ENCODE results near the gene GALNT2. TPM values are rescaled to one million over a fixed set of nuclear protein-coding genes. Genes with fewer than 3 reads are reported as not detected.
A peak's percentile ranks its signal among the peaks of the same experiment; 100 is the strongest.

The GALNT2 gene
- total RNA-seq, 1 experiment from 2014 or later, result 62.2 TPM

GRCh38 chr1:230265200-230266115 lies 198.4 kb downstream of the GALNT2 start:
- H3K4me3 ChIP-seq (ENCODE audit: low read depth, low read length), result no peak overlapping the region
- Mint-ChIP-seq H3K36me3 (ENCODE audit: insufficient read depth, unreplicated experiment) (no peaks in the 10 kb centered on the region), H3K4me1 (ENCODE audit: low read depth, unreplicated experiment) (peaks cover 16% of the 10 kb centered on the region), H3K4me3 (ENCODE audit: unreplicated experiment) (no peak overlapping the region), H3K9me3 (ENCODE audit: unreplicated experiment) (no peaks in the 10 kb centered on the region), H3K27ac (ENCODE audit: unreplicated experiment) (no peak overlapping the region), H3K27me3 (ENCODE audit: insufficient read depth, unreplicated experiment) (no peaks in the 10 kb centered on the region)
- H3K27me3 ChIP-seq (replicated peaks; ENCODE audit: control insufficient read depth, insufficient read depth, low read length), result no peaks in the 10 kb centered on the region
- no peak for TF ChIP-seq CTCF (IDR thresholded peaks at IDR 0.05; ENCODE audit: insufficient read depth in 1 of 2, low read depth in 1 of 2, low read length in 1 of 2, severe bottlenecking in 1 of 2, unreplicated experiment in 1 of 2)
- no peak for DNase-seq
- H3K36me3 ChIP-seq (ENCODE audit: control insufficient read depth, insufficient read depth, low read length), result peaks cover 6% of the 10 kb centered on the region
- ChIA-PET POLR2A (no interaction called here), CTCF (no interaction called here)
- H3K4me1 ChIP-seq, result peaks cover 13% of the 10 kb centered on the region; the same call in 1 of the 2 replicates
- intact Hi-C loops (cut with micrococcal nuclease; ENCODE audit: unreplicated experiment), result no loop called here
- BruUV-seq (replicated peaks), result no TSS peak
- H3K9me3 ChIP-seq, result no peaks in the 10 kb centered on the region

GRCh38 chr1:230266456-230266855 lies 199.4 kb downstream of the GALNT2 start:
- Histone ChIP-seq H3K27me3 (replicated peaks; ENCODE audit: control insufficient read depth, insufficient read depth, low read length) (no peaks in the 10 kb centered on the region), H3K36me3 (ENCODE audit: control insufficient read depth, insufficient read depth, low read length) (peaks cover 6% of the 10 kb centered on the region), H3K9me3 (no peaks in the 10 kb centered on the region), H3K4me3 (ENCODE audit: low read depth, low read length) (no peak overlapping the region), H3K4me1 (peaks cover 13% of the 10 kb centered on the region; the same call in 1 of the 2 replicates)
- BruUV-seq (replicated peaks), result no TSS peak
- Mint-ChIP-seq H3K9me3 (ENCODE audit: unreplicated experiment) (no peaks in the 10 kb centered on the region), H3K27ac (ENCODE audit: unreplicated experiment) (no peak overlapping the region), H3K36me3 (ENCODE audit: insufficient read depth, unreplicated experiment) (peaks cover 4% of the 10 kb centered on the region), H3K4me3 (ENCODE audit: unreplicated experiment) (no peak overlapping the region), H3K27me3 (ENCODE audit: insufficient read depth, unreplicated experiment) (no peaks in the 10 kb centered on the region), H3K4me1 (ENCODE audit: low read depth, unreplicated experiment) (peaks cover 16% of the 10 kb centered on the region)
- no peak for DNase-seq
- TF ChIP-seq CTCF (IDR thresholded peaks at IDR 0.05; ENCODE audit: insufficient read depth in 1 of 2, low read depth in 1 of 2, low read length in 1 of 2, severe bottlenecking in 1 of 2, unreplicated experiment in 1 of 2), result no peak
- ChIA-PET CTCF (interaction anchor here (0.7 kb wide), 1 partner anchor 192 kb away, joined by 3 read pairs; no protein-coding TSS in a partner anchor), POLR2A (no interaction called here)
- intact Hi-C loops (cut with micrococcal nuclease; ENCODE audit: unreplicated experiment), result no loop called here

- Histone ChIP-seq H3K4me3 (ENCODE audit: low read depth, low read length) (no peak overlapping the region), H3K9me3 (no peaks in the 10 kb centered on the region), H3K27me3 (replicated peaks; ENCODE audit: control insufficient read depth, insufficient read depth, low read length) (no peaks in the 10 kb centered on the region), H3K36me3 (ENCODE audit: control insufficient read depth, insufficient read depth, low read length) (peaks cover 6% of the 10 kb centered on the region), H3K4me1 (peaks cover 13% of the 10 kb centered on the region; the same call in 1 of the 2 replicates)
- no peaks in the 10 kb centered on the region for H3K27me3 Mint-ChIP-seq (ENCODE audit: insufficient read depth, unreplicated experiment)
- H3K36me3 Mint-ChIP-seq (ENCODE audit: insufficient read depth, unreplicated experiment), result peaks cover 5% of the 10 kb centered on the region
- intact Hi-C loops (cut with micrococcal nuclease; ENCODE audit: unreplicated experiment), result loop anchor here (1.0 to 2.0 kb wide), 2 partner anchors 19 to 201 kb away; partner anchors contain the start of gene GALNT2
- no peaks in the 10 kb centered on the region for H3K9me3 Mint-ChIP-seq (ENCODE audit: unreplicated experiment)
- CTCF ChIA-PET, result interaction anchor here (1.1 kb wide), 1 partner anchor 19 kb away, joined by 4 read pairs; no protein-coding TSS in a partner anchor
- POLR2A ChIA-PET, result no interaction called here
- peaks cover 16% of the 10 kb centered on the region for H3K4me1 Mint-ChIP-seq (ENCODE audit: low read depth, unreplicated experiment)
- TF ChIP-seq CTCF (IDR thresholded peaks at IDR 0.05; ENCODE audit: insufficient read depth in 1 of 2, low read depth in 1 of 2, low read length in 1 of 2, severe bottlenecking in 1 of 2, unreplicated experiment in 1 of 2), result no peak
- H3K27ac Mint-ChIP-seq (ENCODE audit: unreplicated experiment), result peak overlapping the region; percentile 66
- peak; percentile 22 to 65 for DNase-seq
- BruUV-seq (replicated peaks), result no TSS peak
- H3K4me3 Mint-ChIP-seq (ENCODE audit: unreplicated experiment), result no peak overlapping the region
These were observed 200.5 kb downstream of the GALNT2 start for GRCh38 chr1:230267338-230268065.
